Colonic mucosa (tissue), 4 donors: Measurements from ENCODE around the gene SH3TC1. TPM values are rescaled to one million over a fixed set of nuclear protein-coding genes. Genes with fewer than 3 reads are reported as not detected.

Experiments
- DNase-seq: peaks from one replicate; pipeline ENCODE4 v3.0.0-alpha.2; 2020
- H3K27ac ChIP-seq: fragments of 200-600 bp; one replicate; pipeline ENCODE4 v1.8.0; 2021
- H3K27me3 ChIP-seq: fragments of 200-600 bp; one replicate; pipeline ENCODE4 v1.8.0; 2021
- H3K36me3 ChIP-seq: fragments of 200-600 bp; one replicate; pipeline ENCODE4 v1.8.0; 2021
- H3K4me1 ChIP-seq: fragments of 200-600 bp; one replicate; pipeline ENCODE4 v1.8.0; 2021; ENCODE audit warnings: mild to moderate bottlenecking
- H3K4me3 ChIP-seq: fragments of 200-600 bp; one replicate; pipeline ENCODE4 v1.8.0; 2021
- H3K9ac ChIP-seq, 2 donors: one replicate each; pipeline ENCODE4 v1.7.0; 2013; ENCODE audit warnings: control low read depth in 2 of 2, low read depth in 2 of 2, low read length in 2 of 2
- H3K9me3 ChIP-seq: fragments of 200-600 bp; one replicate; pipeline ENCODE4 v1.8.0; 2021
- intact Hi-C: fragments of 100-400 bp; cut with DNase I; formaldehyde crosslinking; loops from one replicate; pipeline ENCODE4 v1.14.1; 2022
- total RNA-seq, 2 donors: library from RNA; stranded (reverse); fragmentation: NEBNext Ultra II Directional in 1 of 2; extraction: Animal tissue kit (Norgen Biotek cat#: 25700) in 1 of 2; gene quantifications; one replicate each; pipeline ENCODE4 v1.2.1, GENCODE V29; 2021
- TF ChIP-seq, protein P1 (sequence below): fragments of 200-600 bp; IDR thresholded peaks from one replicate; pipeline ENCODE4 v1.8.0; 2022; ENCODE audit warnings: antibody characterized with exemption, mild to moderate bottlenecking
- donor health status: healthy.
- donor health status: DM: no; HTN: no; CAD: no.
- donor health status: DM: no; HTN: no; CAD: no.

Gene SH3TC1
- total RNA-seq, 2 donors from 2014 or later: 10.8 to 22.5 TPM

- TF ChIP-seq, protein P1, sequence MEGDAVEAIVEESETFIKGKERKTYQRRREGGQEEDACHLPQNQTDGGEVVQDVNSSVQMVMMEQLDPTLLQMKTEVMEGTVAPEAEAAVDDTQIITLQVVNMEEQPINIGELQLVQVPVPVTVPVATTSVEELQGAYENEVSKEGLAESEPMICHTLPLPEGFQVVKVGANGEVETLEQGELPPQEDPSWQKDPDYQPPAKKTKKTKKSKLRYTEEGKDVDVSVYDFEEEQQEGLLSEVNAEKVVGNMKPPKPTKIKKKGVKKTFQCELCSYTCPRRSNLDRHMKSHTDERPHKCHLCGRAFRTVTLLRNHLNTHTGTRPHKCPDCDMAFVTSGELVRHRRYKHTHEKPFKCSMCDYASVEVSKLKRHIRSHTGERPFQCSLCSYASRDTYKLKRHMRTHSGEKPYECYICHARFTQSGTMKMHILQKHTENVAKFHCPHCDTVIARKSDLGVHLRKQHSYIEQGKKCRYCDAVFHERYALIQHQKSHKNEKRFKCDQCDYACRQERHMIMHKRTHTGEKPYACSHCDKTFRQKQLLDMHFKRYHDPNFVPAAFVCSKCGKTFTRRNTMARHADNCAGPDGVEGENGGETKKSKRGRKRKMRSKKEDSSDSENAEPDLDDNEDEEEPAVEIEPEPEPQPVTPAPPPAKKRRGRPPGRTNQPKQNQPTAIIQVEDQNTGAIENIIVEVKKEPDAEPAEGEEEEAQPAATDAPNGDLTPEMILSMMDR: no peak
- Histone ChIP-seq H3K4me3 (no peak overlapping the region), H3K27ac (no peak overlapping the region), H3K27me3 (peaks cover 13% of the 10 kb centered on the region), H3K4me1 (no peaks in the 10 kb centered on the region), H3K9ac (no peak overlapping the region), H3K36me3 (no peaks in the 10 kb centered on the region), H3K9me3 (no peaks in the 10 kb centered on the region)
- intact Hi-C loops: loop anchor here (5.0 to 10.0 kb wide), 2 partner anchors 136 to 328 kb away; partner anchors contain the start of gene CPZ
- no peak for DNase-seq
Observed at GRCh38 chr4:8266508-8266907, 67.4 kb downstream of the SH3TC1 start.

GRCh38 chr4:8267077-8267476, 68.0 kb downstream of the SH3TC1 start:
- TF ChIP-seq, protein P1: peak; percentile 51
- Histone ChIP-seq H3K27ac (no peak overlapping the region), H3K9ac (no peak overlapping the region), H3K27me3 (peaks cover 13% of the 10 kb centered on the region), H3K36me3 (no peaks in the 10 kb centered on the region), H3K9me3 (no peaks in the 10 kb centered on the region), H3K4me1 (no peaks in the 10 kb centered on the region), H3K4me3 (no peak overlapping the region)
- intact Hi-C loops: loop anchor here (5.0 to 10.0 kb wide), 2 partner anchors 135 to 328 kb away; partner anchors contain the start of gene CPZ
- peak; percentile 70 for DNase-seq

DNA sequence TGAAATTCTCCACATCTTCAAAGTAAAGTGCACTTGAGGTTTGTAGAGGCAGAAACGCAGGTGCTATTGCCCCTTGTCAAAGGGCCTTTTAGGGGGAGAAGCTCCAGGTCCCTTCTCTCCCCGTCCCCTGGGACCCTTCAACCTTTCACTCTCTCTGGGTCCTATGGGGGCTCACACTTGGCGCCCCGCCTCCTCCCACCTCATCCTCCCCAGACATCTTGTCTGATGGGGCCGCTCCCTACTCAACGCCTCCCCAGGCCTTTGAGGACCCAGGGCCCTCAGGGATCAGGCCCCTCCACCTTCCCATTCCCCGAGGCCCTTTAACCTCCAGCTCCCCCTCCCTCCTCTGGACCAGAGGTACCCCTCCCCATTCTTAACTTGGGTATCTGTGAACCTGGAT, 69.1 kb downstream of the SH3TC1 start:
- intact Hi-C loops: loop anchor here (5.0 to 10.0 kb wide), 2 partner anchors 134 to 327 kb away; partner anchors contain the start of gene CPZ
- Histone ChIP-seq H3K4me3 (no peak overlapping the region), H3K36me3 (no peaks in the 10 kb centered on the region), H3K9me3 (no peaks in the 10 kb centered on the region), H3K27ac (no peak overlapping the region), H3K9ac (no peak overlapping the region), H3K4me1 (no peaks in the 10 kb centered on the region), H3K27me3 (peaks cover 13% of the 10 kb centered on the region)
- DNase-seq: no peak
- TF ChIP-seq, protein P1: no peak

GRCh38 chr4:8268901-8269534, 69.9 kb downstream of the SH3TC1 start:
- Histone ChIP-seq H3K27ac (no peak overlapping the region), H3K4me3 (no peak overlapping the region), H3K27me3 (peaks cover 13% of the 10 kb centered on the region), H3K4me1 (no peaks in the 10 kb centered on the region), H3K9me3 (no peaks in the 10 kb centered on the region), H3K9ac (no peak overlapping the region), H3K36me3 (no peaks in the 10 kb centered on the region)
- TF ChIP-seq, protein P1: no peak
- DNase-seq: no peak
- intact Hi-C loops: loop anchor here (5.0 to 10.0 kb wide), 2 partner anchors 133 to 326 kb away; partner anchors contain the start of gene CPZ

DNA sequence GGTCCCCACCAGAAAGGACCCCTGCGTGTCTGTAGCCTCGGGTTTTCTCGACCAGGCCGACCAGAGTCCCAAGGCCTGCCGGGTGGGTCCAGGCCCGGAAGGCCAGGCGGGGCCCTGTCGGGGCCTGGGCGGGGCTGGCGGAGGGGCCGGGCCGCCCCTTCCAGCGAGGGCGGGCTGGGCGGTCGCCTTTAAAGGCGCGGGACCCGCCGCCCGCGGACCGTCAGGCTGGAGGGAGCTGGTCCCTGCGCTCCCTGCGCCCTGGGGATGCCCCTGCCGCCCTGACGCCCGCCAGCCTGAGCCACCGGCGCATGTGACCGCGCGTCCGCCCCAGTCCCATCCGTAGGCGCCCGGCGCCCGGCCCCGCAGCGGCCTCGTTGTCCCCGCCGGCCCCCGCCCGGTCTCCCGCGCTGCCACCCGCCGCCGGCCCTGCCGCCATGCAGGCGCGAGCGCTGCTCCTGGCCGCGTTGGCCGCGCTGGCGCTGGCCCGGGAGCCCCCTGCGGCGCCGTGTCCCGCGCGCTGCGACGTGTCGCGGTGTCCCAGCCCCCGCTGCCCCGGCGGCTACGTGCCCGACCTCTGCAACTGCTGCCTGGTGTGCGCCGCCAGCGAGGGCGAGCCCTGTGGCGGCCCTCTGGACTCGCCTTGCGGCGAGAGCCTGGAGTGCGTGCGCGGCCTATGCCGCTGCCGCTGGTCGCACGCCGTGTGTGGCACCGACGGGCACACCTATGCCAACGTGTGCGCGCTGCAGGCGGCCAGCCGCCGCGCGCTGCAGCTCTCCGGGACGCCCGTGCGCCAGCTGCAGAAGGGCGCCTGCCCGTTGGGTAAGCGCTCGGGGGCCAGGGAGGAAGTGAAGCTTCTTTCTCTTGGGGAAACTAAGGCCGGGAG, 70.7 kb downstream of the SH3TC1 start, which contains the start of gene HTRA3:
Gene HTRA3 (plus strand): TSS at position 220 of the 883 bp plus-strand sequence. CDS start 215 bp downstream, at position 435.
- no peak within 1 kb of the TSS for H3K27ac ChIP-seq
- no peak for DNase-seq
- no peaks in the 10 kb centered on the region for H3K9me3 ChIP-seq
- intact Hi-C loops: loop anchor here (5.0 to 10.0 kb wide), 2 partner anchors 133 to 325 kb away; partner anchors contain the start of gene CPZ
- peak within 1 kb of the TSS in 1 of 2 donors; percentile 60 for H3K9ac ChIP-seq
- no peaks in the 10 kb centered on the region for H3K36me3 ChIP-seq
- H3K4me3 ChIP-seq: peak within 1 kb of the TSS; percentile 28
- TF ChIP-seq, protein P1: no peak
- H3K27me3 ChIP-seq: peaks cover 13% of the 10 kb centered on the region
- H3K4me1 ChIP-seq: no peaks in the 10 kb centered on the region
